Ishikawa (cell line): ENCODE measurements around the gene LRRC10B.
A peak's percentile ranks its signal among the peaks of the same experiment; 100 is the strongest.

Experiments used
- CREB1 ChIP-seq: IDR thresholded peaks from 2 replicates; pipeline ENCODE4 v1.6.1; 2012; ENCODE audit warnings: low read depth
- NFIC ChIP-seq: IDR thresholded peaks from 2 replicates; pipeline ENCODE4 v1.6.1; 2012
- YY1 ChIP-seq: IDR thresholded peaks from 2 replicates; pipeline ENCODE4 v1.6.1; 2012; ENCODE audit warnings: low read depth
- TF ChIP-seq, protein P1 (sequence below): IDR thresholded peaks from 2 replicates; pipeline ENCODE4 v1.6.1; 2012

DNA sequence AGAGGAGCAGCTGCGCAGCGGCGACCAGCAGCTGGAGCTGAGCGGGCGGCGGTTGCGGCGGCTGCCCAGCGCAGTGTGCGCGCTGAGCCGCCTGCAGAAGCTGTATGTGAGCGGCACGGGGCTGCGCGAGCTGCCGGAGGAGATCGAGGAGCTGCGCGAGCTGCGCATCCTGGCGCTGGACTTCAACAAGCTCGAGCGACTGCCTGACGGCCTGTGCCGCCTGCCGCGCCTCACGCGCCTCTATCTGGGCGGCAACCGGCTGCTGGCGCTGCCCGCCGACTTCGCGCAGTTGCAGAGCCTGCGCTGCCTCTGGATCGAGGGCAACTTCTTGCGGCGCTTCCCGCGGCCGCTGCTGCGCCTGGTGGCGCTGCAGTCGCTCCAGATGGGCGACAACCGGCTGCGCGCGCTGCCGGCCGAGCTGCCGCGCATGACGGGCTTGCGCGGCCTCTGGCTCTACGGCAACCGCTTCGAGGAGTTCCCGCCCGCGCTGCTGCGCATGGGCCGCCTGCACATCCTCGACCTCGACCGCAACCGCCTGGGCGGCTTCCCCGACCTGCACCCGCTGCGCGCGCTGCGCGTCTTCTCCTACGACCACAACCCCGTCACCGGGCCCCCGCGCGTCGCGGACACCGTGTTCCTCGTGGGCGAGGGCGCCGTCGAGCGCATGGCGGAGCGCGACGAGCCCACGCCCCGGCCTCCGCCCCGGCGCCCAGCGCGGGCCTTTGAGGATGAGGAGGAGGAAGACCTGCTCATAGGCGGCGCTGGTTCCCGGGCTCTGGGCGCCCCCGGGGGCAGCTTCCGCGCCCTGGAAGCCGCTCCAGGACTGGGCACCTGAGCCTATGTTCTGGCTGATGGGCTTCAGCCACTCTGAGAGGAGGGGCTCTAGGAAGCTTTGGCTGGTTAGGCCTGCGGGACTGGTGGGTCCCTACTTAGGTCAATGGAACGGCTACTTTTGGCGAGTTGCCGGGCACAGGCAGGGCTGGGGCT, 787 bp downstream of the LRRC10B start:
- no peak for TF ChIP-seq NFIC
- TF ChIP-seq, protein P1, sequence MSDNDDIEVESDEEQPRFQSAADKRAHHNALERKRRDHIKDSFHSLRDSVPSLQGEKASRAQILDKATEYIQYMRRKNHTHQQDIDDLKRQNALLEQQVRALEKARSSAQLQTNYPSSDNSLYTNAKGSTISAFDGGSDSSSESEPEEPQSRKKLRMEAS: peak; percentile 98
- no peak for TF ChIP-seq YY1
- TF ChIP-seq CREB1: no peak
